ENCODE data around the gene NNT. TPM values are rescaled to one million over a fixed set of nuclear protein-coding genes. Genes with fewer than 3 reads are reported as not detected.
A peak's percentile ranks its signal among the peaks of the same experiment; 100 is the strongest.

The NNT gene
- total RNA-seq, 2 donors from 2014 or later, result 25.1 to 30.1 TPM

DNA sequence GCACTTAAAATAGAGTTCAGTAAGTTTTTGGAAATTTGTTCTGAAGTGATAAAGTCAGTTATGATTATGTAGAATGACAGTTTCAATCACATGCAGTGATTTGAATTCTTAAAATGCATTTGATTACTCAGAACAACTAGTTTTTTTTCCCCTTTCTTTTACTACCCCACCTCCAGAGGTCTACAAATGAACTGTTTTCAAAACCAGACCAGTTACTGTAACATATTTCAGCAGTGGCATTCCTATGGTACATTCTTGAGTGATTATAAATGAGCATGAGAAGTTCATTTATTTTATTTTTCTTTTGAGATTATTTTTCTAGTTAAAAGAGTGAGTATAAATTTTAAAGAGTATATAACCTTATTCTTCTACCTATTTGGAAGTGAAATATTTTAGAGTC is 71.6 kb downstream of the NNT start:
- intact Hi-C loops (cut with DNase I), result no loop called here
- Histone ChIP-seq H3K36me3 (replicated peaks in 1 of 2; ENCODE audit: insufficient read depth in 1 of 2, low read depth in 2 of 2) (peaks cover 0 to 1% of the 10 kb centered on the region in 2 donors), H3K9me3 (no peaks in the 10 kb centered on the region), H3K4me1 (peaks cover 4% of the 10 kb centered on the region), H3K27me3 (no peaks in the 10 kb centered on the region), H3K27ac (no peak overlapping the region), H3K4me3 (no peak overlapping the region)
- TF ChIP-seq POLR2A (IDR thresholded peaks at IDR 0.05), result no peak
- TF ChIP-seq, protein P1, sequence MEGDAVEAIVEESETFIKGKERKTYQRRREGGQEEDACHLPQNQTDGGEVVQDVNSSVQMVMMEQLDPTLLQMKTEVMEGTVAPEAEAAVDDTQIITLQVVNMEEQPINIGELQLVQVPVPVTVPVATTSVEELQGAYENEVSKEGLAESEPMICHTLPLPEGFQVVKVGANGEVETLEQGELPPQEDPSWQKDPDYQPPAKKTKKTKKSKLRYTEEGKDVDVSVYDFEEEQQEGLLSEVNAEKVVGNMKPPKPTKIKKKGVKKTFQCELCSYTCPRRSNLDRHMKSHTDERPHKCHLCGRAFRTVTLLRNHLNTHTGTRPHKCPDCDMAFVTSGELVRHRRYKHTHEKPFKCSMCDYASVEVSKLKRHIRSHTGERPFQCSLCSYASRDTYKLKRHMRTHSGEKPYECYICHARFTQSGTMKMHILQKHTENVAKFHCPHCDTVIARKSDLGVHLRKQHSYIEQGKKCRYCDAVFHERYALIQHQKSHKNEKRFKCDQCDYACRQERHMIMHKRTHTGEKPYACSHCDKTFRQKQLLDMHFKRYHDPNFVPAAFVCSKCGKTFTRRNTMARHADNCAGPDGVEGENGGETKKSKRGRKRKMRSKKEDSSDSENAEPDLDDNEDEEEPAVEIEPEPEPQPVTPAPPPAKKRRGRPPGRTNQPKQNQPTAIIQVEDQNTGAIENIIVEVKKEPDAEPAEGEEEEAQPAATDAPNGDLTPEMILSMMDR (IDR thresholded peaks at IDR 0.05), result no peak
- DNase-seq (no peak), ATAC-seq (no peak)

DNA sequence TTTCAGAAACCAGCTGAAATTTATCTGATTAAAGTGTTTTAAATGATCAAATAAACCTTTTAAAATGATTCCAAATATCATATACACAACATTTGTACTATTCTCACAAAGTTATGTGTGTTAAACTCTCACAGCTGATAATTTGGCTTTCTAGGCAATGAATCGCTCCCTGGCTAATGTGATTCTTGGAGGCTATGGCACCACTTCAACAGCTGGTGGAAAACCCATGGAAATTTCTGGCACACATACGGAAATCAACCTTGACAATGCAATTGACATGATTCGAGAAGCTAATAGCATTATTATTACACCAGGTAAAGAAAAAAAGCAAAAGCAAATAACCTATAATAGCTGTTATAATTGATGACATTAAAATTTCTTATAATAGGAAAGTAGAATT is 72.4 kb downstream of the NNT start:
- TF ChIP-seq, protein P1 (IDR thresholded peaks at IDR 0.05), result no peak
- no peak for TF ChIP-seq POLR2A (IDR thresholded peaks at IDR 0.05)
- Histone ChIP-seq H3K36me3 (replicated peaks in 1 of 2; ENCODE audit: insufficient read depth in 1 of 2, low read depth in 2 of 2) (peaks cover 0 to 1% of the 10 kb centered on the region in 2 donors), H3K4me3 (no peak overlapping the region), H3K27me3 (no peaks in the 10 kb centered on the region), H3K4me1 (peaks cover 4% of the 10 kb centered on the region), H3K27ac (no peak overlapping the region), H3K9me3 (no peaks in the 10 kb centered on the region)
- WGBS, 2 donors, result 35 to 37% methylated on average over 3 of the region's 3 CpGs
- ATAC-seq, result no peak
- intact Hi-C loops (cut with DNase I), result no loop called here
- peak in 3 of 4 donors; percentile 20 to 47 (median 24) for DNase-seq

DNA sequence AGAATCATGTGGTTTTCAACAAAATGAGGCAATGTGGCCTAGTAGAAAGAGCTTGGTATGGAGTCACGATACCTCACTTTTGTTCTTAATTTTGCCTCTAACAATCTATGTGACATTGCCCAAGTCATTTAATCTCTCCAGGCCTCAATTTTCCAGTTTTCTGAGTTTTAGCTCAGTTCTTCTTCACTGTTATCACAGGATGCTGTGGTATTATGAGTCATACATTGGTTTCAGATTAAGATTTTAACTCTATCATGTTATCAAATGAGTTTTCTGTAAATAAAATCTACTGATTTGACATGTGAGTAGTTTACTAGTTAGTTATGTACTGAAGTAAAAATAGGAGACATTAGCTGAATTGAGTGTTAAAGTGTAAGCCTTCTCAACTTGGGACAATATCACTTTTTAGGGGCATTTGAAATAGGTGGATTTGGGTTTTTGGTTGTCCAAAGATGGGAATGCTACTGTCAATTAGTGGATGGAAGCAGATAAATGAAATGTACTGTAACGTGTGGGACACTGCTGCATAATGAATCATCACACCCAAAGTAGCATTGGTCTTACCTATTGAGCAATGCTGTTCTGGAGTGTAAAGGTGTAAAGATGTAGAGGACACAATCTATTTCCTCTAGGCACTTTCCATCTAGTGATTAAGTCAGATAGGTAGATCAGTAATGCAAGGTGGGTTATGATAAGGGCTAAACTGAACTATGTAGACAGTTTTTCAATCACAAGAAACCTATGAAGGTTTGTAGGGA is 73.3 kb downstream of the NNT start:
- intact Hi-C loops (cut with DNase I), result no loop called here
- Histone ChIP-seq H3K9me3 (no peaks in the 10 kb centered on the region), H3K27ac (no peak overlapping the region), H3K4me3 (no peak overlapping the region), H3K4me1 (peaks cover 4% of the 10 kb centered on the region), H3K27me3 (no peaks in the 10 kb centered on the region), H3K36me3 (replicated peaks in 1 of 2; ENCODE audit: insufficient read depth in 1 of 2, low read depth in 2 of 2) (peaks cover 0 to 1% of the 10 kb centered on the region in 2 donors)
- TF ChIP-seq POLR2A (IDR thresholded peaks at IDR 0.05), result no peak
- TF ChIP-seq, protein P1 (IDR thresholded peaks at IDR 0.05), result no peak
- 90 to 95% methylated on average over 2 of the region's 2 CpGs for WGBS, 2 donors
- ATAC-seq (no peak), DNase-seq (no peak)

DNA sequence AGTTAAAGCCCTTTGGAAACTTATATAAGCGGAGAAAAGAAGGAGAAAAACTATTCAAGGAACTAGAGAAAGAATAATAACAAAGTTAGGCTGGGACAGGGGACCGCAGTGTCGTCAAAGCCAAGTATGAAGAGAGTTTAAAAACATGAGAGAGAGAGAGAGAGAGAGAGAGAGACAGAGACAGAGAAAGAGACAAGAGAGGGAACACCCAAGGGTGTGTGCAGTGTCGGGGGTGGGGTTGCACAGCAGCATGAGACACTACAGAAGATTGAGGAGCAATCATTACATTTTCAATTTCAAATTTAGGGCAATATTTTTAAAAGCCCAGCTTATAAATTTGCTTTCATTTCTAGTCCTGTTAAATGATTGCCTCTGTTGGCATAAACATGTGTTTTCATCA is 74.3 kb downstream of the NNT start:
- H3K27ac ChIP-seq, result no peak overlapping the region
- peaks cover 4% of the 10 kb centered on the region for H3K4me1 ChIP-seq
- peaks cover 0 to 1% of the 10 kb centered on the region in 2 donors for H3K36me3 ChIP-seq (replicated peaks in 1 of 2; ENCODE audit: insufficient read depth in 1 of 2, low read depth in 2 of 2)
- H3K9me3 ChIP-seq, result no peaks in the 10 kb centered on the region
- no peaks in the 10 kb centered on the region for H3K27me3 ChIP-seq
- no peak for ATAC-seq
- H3K4me3 ChIP-seq, result no peak overlapping the region
- intact Hi-C loops (cut with DNase I), result no loop called here
- TF ChIP-seq, protein P1 (IDR thresholded peaks at IDR 0.05), result no peak
- TF ChIP-seq POLR2A (IDR thresholded peaks at IDR 0.05), result no peak
- DNase-seq, result no peak
- WGBS, 2 donors, result 94 to 96% methylated on average over 4 of the region's 4 CpGs

DNA sequence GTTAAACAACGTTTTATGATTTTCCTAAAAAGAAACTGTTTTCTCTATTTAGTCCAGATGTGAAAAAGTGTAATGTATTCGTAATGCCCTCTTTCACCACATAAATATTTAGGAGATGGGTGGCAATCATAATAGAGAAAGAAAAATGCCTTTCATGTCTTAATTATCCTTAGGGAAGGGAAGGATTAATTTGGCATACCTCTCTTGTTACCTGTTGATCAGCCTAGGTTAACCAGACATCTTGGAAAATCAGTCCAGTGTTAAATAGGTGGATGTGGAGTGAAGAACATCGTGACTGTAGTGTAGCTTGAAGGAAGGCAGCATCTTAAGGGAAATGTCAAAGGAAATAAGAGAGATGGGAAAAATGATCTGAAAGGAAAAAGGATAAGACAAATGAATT is 76.2 kb downstream of the NNT start:
- Histone ChIP-seq H3K9me3 (no peaks in the 10 kb centered on the region), H3K4me3 (no peak overlapping the region), H3K27ac (no peak overlapping the region), H3K27me3 (no peaks in the 10 kb centered on the region), H3K36me3 (replicated peaks in 1 of 2; ENCODE audit: insufficient read depth in 1 of 2, low read depth in 2 of 2) (peaks cover 0 to 1% of the 10 kb centered on the region in 2 donors), H3K4me1 (peaks cover 4% of the 10 kb centered on the region)
- no peak for DNase-seq
- TF ChIP-seq, protein P1 (IDR thresholded peaks at IDR 0.05), result no peak
- no peak for TF ChIP-seq POLR2A (IDR thresholded peaks at IDR 0.05)
- ATAC-seq, result no peak
- WGBS, 2 donors, result 86% methylated on average over 3 of the region's 3 CpGs
- intact Hi-C loops (cut with DNase I), result no loop called here
